T follicular helper cell (primary cell): Measurements from ENCODE around the gene TMEM200C.
"Not testable (repeated sequence)": the region's sequence is repeated elsewhere in the genome, so short reads cannot be mapped to it uniquely, and the experiment has no call there.

ENCODE experiments used
- DNase-seq: peaks from one replicate; pipeline ENCODE4 v3.0.0-alpha.2; 2020; ENCODE audit warnings: low read depth

Gene TMEM200C

GRCh38 chr18:5892823-5893431, 2.4 kb downstream of the TMEM200C start:
- DNase-seq, result no peak

- DNase-seq, result no peak
Measured at GRCh38 chr18:5891854-5892215, 3.5 kb downstream of the TMEM200C start.

DNA sequence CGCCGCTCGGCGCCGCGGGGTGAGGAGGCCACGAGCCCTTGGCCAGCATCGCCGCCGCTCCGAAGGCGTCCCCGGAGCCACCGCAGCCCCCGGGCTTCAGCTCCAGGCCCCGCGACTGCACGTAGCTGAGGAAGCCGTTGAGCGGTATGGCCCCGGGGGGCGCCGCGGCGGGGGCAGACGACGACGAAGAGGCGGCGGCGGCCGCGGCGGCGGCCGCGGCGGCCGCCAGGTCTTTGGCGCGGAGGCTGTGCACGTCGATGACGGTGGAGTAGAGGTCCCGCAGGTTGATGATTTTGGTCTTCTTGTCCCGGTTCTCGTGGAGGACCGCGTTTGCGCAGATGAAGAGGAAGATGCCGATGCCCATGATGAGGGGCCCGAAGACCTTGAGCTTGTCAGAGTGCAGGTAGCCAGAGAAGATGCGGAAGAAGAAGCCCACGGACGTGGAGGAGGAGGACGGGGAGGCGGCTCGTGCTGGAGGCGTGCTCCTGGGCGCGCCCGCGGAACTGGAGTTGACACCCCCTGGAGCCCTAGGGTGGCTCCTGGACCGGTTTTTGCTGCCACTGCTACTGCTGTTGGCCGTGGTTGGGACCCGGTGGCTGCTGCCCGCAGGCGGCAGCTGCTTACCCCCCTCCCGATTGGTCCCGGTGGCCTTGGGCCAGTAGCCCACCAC, 4.0 kb downstream of the TMEM200C start:
- no peak for DNase-seq

DNA sequence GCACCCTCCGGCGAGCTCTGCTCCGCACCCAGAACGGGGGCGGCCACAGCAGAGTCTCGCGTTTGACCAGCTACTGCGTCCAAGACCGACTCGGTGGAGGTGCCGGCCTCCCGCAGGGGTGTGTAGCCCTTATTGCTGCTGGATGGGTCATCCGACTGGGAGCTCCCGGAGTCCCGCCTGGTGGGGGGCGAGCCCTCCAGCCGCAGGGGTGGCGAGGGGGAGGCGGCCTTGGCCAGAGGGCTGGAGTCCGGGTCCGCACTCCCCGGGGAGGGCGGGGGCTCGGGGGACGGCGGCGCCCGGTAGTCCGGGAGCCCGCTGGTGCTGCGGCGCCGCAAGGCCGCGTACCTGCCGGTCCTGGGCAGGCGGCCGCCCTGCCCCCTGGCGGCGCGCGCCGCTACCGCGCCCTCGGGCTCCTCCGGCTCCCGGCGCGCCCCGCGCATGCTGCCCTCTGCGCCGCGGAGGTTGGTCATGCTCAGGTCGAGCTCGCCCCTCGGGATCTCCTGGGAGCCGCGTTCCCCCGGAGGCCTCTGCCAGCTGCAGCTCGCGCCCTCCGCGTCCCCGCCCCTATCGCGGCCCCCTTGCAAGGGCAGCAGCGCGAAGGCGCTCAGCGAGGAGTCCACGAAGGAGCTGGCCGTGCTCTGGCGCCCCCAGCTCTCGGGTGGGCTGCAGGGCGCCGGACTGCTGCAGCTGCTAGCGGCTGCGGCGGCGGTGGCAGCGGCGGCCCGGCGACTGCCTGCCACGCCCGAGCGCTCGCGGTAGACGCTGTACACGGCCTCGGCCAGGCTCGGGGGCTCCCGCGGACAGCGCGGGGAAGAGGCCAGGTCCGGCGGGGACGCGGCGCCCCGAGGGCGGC, 4.8 kb downstream of the TMEM200C start:
- DNase-seq, result no peak

GRCh38 chr18:5885361-5885760, 10.0 kb downstream of the TMEM200C start:
- no peak for DNase-seq

DNA sequence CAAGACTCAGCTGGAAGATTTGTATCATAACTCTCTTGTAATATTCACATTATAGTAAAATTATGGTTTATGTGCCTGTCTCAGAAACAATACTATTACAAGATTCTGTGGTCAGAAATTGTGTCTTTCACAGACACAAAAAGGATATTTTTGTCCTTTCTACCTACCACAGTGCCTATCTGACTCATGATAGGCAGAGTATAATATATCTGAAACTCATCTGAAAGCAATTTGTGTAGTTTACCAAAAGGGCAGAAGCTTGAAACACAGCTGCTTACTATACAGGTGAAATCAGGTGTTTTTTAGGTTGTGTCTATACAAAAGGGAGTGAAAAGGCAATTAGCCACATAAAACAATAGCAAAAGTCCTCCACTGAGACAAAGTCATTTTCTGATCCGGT, 10.9 kb downstream of the TMEM200C start:
- no peak for DNase-seq

- no peak for DNase-seq
Measured at GRCh38 chr18:5879479-5879882, 15.8 kb downstream of the TMEM200C start.

DNA sequence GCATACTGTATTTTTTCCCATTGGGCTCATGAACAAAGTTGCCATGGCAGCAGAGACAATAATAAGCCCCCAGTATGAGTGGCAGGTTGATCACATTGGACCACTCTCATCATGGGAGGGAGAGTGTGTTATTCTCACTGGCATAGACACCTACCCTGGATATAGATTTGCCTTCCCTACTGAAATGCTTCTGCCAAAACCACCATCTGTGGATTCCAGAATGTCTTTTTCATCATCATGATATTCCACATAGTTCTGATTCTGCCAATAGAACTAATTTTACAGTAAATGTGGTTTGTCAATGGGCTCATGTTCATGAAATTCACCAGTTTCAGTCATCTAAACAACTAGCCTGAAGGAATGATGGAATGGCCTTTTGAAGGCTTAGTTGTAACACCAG, 18.4 kb downstream of the TMEM200C start:
- no peak for DNase-seq

DNA sequence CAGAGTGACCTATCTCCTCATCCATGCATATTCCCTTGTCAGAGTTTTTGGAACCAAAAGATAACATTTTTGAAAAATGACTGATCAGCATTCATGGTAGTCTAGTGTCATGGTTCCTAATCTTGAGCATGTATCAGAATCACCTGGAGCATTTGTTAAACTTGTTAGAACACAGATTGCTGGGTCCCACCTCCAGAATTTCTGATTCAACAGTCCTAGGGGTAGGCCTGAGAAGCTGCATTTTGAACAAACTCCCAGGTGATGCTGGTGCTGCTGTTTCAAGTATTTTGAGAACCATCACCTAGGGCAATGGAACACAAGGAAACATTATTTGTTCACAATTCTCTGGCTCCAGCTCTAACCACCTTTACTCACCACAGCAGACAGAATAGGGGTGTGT, 21.0 kb downstream of the TMEM200C start:
- no peak for DNase-seq

- DNase-seq, result no peak
Measured at GRCh38 chr18:5872886-5873285, 22.4 kb downstream of the TMEM200C start.

DNA sequence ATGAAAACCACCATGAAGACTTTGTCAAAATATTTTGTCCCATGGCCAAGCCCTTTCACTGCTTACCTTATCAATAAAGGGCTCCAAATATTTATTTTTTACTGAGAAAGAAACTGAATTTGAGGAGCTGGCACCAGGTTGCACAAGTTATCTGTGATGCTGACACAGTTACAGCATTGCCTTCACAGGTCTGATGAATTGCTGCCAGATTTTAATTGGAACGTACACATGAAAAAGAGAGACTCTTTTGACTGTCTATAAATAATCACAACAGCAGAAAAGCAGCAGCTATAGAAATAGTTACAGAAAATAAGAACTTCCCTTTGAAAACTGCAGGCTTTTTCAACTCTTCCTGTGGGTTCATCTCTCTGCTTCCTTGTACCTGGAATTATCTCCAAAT, 23.9 kb downstream of the TMEM200C start:
- DNase-seq, result no peak

- no peak for DNase-seq
Measured at GRCh38 chr18:5868218-5868854, 27.0 kb downstream of the TMEM200C start.

DNA sequence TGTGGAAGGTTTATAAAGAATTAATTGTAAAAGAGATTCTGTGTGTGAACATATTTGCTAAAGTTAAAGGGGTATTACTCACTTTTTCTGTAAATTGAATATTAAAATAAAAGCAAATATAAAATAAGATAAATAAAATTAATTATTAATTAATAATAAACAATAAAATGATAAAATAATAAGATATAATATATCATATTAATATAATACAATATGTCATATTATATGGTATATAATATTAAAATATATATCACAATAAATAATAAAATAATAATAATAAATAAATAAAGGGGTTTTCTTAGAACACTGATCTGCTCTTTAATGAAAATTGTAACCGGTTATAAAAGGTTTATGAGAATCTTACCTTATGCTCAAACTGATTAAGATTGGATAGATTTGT, 29.8 kb downstream of the TMEM200C start:
- no peak for DNase-seq

DNA sequence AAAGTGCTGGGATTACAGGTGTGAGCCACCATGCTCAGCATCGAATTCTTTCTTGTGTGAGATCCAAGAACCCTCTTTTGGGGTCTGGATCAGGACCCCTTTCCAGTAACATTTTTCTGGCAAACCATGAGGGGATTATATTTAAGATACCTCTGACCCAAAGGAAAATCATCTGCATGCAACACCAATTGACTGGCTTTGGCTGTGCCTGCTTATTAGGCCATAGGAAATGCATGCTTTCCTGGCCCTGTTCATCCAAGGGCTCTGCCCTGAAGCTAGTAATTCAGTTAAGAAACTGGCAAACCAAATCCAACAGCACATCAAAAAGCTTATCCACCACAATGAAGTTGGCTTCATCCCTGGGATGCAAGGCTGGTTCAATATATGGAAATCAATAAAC, 33.2 kb downstream of the TMEM200C start:
- not testable (repeated sequence) for DNase-seq

- DNase-seq, result no peak
Measured at GRCh38 chr18:5857180-5857579, 38.1 kb downstream of the TMEM200C start.

DNA sequence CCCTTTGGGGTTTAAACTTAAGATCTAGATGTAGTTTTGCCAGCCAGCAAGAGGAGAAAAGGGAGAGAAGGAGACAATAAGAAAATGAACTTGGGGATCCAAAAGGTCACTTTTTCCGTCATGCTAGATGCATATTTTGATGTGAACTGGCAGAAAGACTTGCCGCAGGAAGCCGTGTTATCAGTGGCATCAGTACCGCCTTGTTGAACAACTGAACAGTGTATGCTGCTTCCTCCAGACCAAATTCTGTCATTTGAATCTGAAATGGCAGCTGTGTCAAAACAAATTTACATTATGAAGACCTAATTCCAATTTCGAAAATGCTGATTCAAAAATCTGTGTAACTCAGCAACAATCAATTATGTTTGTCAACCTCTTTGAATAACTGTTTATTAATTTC, 42.1 kb downstream of the TMEM200C start:
- DNase-seq, result no peak

DNA sequence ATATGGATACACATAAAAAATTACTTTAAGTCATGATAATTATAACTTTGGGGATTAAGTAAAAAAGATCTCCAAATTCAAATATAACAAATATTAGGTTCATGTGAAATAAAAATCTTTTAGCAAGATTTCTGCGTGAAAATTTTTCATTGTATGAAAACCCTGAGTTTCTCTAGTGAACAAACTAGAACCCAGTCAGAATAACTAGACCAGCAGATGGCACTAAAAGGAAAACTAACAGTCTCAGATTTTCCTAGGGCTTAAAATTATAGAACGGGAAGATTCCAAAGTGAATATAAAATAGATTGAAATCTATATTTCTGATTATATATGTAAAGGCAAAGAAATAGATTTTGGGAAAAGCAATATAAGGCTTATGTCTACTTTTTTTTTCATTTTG, 43.3 kb downstream of the TMEM200C start:
- no peak for DNase-seq

- DNase-seq, result no peak
Measured at GRCh38 chr18:5842653-5843052, 52.7 kb downstream of the TMEM200C start.

DNA sequence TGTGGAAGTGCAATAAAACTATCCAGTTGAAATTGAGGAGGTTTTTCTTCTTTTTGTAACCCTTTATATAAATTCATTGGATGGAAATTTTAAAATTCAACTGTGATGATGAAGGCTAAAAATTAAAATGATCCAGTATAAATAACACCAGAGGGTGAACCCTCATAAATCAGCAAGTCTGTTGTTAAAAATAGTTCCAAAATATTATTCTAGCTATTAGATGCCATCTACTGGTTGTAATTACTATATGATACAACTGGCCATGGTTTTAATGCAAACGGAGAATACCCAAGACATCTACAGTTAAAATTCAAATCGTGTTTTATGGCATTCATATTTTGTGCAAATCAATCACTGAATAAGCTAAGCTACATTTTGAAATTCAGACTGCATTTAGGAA, 53.8 kb downstream of the TMEM200C start:
- DNase-seq, result no peak

DNA sequence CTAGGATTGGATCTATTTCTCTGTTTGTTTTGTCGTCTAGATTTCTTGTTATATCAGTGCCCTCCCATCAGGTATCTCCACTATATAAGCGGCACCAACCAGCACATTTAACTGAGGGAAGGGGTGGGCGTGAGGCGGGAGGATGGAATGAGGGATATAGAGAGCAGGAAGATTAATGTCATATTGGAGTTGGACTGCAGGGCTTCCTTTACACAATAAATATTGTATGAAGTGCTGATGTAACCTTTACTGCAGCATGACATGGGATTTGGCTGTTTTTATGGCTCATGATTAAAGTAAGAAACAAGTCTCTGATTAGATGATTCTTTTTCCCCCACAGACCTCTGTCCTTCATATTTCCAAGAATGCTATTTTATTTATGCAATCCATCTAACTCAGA, 54.8 kb downstream of the TMEM200C start:
- DNase-seq, result no peak

- DNase-seq, result no peak
Measured at GRCh38 chr18:5840025-5840424, 55.3 kb downstream of the TMEM200C start.

GRCh38 chr18:5839102-5839501, 56.2 kb downstream of the TMEM200C start:
- no peak for DNase-seq
